Measurements from ENCODE around the gene DRAXIN.

- TF ChIP-seq MAX (IDR thresholded peaks at IDR 0.05) (no peak), YY1 (IDR thresholded peaks at IDR 0.05; ENCODE audit: low read depth) (no peak), USF1 (IDR thresholded peaks at IDR 0.05) (no peak), REST (IDR thresholded peaks at IDR 0.05; ENCODE audit: low read depth) (no peak)
Observed at GRCh38 chr1:11668516-11668915, 23.0 kb upstream of the DRAXIN start.

Data from Ishikawa (cell line).